ENCODE data around the gene TUBGCP6. TPM values are rescaled to one million over a fixed set of nuclear protein-coding genes. Genes with fewer than 3 reads are reported as not detected.

Gene TUBGCP6
- total RNA-seq, 1 donor from 2014 or later: 48.5 TPM

GRCh38 chr22:50292643-50293440, 48.0 kb upstream of the TUBGCP6 start:
- Mint-ChIP-seq H3K4me1 (ENCODE audit: unreplicated experiment) (peaks cover 8% of the 10 kb centered on the region), H3K4me3 (ENCODE audit: unreplicated experiment) (peak overlapping the region; percentile 69), H3K27me3 (ENCODE audit: unreplicated experiment) (peaks cover 11% of the 10 kb centered on the region), H3K27ac (ENCODE audit: unreplicated experiment) (no peak overlapping the region), H3K9me3 (ENCODE audit: unreplicated experiment) (no peaks in the 10 kb centered on the region), H3K36me3 (ENCODE audit: low read depth, unreplicated experiment) (peaks cover 3% of the 10 kb centered on the region)
- DNase-seq (ENCODE audit: low spot score): no peak
- TF ChIP-seq, protein P1, sequence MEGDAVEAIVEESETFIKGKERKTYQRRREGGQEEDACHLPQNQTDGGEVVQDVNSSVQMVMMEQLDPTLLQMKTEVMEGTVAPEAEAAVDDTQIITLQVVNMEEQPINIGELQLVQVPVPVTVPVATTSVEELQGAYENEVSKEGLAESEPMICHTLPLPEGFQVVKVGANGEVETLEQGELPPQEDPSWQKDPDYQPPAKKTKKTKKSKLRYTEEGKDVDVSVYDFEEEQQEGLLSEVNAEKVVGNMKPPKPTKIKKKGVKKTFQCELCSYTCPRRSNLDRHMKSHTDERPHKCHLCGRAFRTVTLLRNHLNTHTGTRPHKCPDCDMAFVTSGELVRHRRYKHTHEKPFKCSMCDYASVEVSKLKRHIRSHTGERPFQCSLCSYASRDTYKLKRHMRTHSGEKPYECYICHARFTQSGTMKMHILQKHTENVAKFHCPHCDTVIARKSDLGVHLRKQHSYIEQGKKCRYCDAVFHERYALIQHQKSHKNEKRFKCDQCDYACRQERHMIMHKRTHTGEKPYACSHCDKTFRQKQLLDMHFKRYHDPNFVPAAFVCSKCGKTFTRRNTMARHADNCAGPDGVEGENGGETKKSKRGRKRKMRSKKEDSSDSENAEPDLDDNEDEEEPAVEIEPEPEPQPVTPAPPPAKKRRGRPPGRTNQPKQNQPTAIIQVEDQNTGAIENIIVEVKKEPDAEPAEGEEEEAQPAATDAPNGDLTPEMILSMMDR (IDR thresholded peaks at IDR 0.05; ENCODE audit: unreplicated experiment): no peak

GRCh38 chr22:50289942-50290630, 45.3 kb upstream of the TUBGCP6 start:
- no peak for DNase-seq (ENCODE audit: low spot score)
- Mint-ChIP-seq H3K4me3 (ENCODE audit: unreplicated experiment) (no peak overlapping the region), H3K27ac (ENCODE audit: unreplicated experiment) (no peak overlapping the region), H3K9me3 (ENCODE audit: unreplicated experiment) (no peaks in the 10 kb centered on the region), H3K27me3 (ENCODE audit: unreplicated experiment) (peaks cover 11% of the 10 kb centered on the region), H3K4me1 (ENCODE audit: unreplicated experiment) (peaks cover 6% of the 10 kb centered on the region), H3K36me3 (ENCODE audit: low read depth, unreplicated experiment) (peaks cover 3% of the 10 kb centered on the region)
- TF ChIP-seq, protein P1 (IDR thresholded peaks at IDR 0.05; ENCODE audit: unreplicated experiment): no peak

GRCh38 chr22:50289151-50289941, 44.5 kb upstream of the TUBGCP6 start:
- DNase-seq (ENCODE audit: low spot score): no peak
- Mint-ChIP-seq H3K27ac (ENCODE audit: unreplicated experiment) (no peak overlapping the region), H3K4me3 (ENCODE audit: unreplicated experiment) (no peak overlapping the region), H3K9me3 (ENCODE audit: unreplicated experiment) (no peaks in the 10 kb centered on the region), H3K36me3 (ENCODE audit: low read depth, unreplicated experiment) (peaks cover 3% of the 10 kb centered on the region), H3K27me3 (ENCODE audit: unreplicated experiment) (peaks cover 8% of the 10 kb centered on the region), H3K4me1 (ENCODE audit: unreplicated experiment) (peaks cover 6% of the 10 kb centered on the region)
- TF ChIP-seq, protein P1 (IDR thresholded peaks at IDR 0.05; ENCODE audit: unreplicated experiment): no peak

DNA sequence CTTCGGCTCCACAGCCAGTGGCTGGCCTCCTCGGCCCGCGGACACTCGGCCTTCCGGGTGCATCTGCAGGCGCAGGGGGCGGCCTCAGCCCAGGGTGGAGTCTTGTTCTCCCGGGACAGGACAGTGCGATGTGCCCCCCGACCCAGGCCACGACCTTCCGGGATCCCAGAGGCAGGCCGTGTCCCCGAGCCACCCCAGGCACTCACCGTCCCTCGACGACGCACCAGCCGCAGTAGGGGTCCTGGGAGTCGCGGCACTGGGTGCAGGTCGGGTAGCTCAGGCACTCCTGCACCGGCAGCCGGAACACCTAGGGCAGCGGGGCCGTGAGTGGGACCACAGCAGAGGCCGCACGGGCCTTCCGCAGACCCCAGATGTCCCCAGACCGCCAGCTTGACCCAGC, 42.9 kb upstream of the TUBGCP6 start:
- Mint-ChIP-seq H3K4me1 (ENCODE audit: unreplicated experiment) (peaks cover 3% of the 10 kb centered on the region), H3K27me3 (ENCODE audit: unreplicated experiment) (peaks cover 9% of the 10 kb centered on the region), H3K27ac (ENCODE audit: unreplicated experiment) (no peak overlapping the region), H3K36me3 (ENCODE audit: low read depth, unreplicated experiment) (peaks cover 3% of the 10 kb centered on the region), H3K4me3 (ENCODE audit: unreplicated experiment) (no peak overlapping the region), H3K9me3 (ENCODE audit: unreplicated experiment) (no peaks in the 10 kb centered on the region)
- TF ChIP-seq, protein P1 (IDR thresholded peaks at IDR 0.05; ENCODE audit: unreplicated experiment): no peak
- DNase-seq (ENCODE audit: low spot score): no peak

All from endothelial cell (in vitro differentiated cells).